HG02610 (cell line): ENCODE data around the gene IFT20.

Experiments
- ATAC-seq: cut with Tn5 transposase; IDR thresholded peaks from one replicate; pipeline ENCODE4 v1.9.1; 2021; ENCODE audit warnings: mild to moderate bottlenecking, moderate library complexity; ENCODE audit not compliant: unreplicated experiment

IFT20 gene, protein sequence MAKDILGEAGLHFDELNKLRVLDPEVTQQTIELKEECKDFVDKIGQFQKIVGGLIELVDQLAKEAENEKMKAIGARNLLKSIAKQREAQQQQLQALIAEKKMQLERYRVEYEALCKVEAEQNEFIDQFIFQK

DNA sequence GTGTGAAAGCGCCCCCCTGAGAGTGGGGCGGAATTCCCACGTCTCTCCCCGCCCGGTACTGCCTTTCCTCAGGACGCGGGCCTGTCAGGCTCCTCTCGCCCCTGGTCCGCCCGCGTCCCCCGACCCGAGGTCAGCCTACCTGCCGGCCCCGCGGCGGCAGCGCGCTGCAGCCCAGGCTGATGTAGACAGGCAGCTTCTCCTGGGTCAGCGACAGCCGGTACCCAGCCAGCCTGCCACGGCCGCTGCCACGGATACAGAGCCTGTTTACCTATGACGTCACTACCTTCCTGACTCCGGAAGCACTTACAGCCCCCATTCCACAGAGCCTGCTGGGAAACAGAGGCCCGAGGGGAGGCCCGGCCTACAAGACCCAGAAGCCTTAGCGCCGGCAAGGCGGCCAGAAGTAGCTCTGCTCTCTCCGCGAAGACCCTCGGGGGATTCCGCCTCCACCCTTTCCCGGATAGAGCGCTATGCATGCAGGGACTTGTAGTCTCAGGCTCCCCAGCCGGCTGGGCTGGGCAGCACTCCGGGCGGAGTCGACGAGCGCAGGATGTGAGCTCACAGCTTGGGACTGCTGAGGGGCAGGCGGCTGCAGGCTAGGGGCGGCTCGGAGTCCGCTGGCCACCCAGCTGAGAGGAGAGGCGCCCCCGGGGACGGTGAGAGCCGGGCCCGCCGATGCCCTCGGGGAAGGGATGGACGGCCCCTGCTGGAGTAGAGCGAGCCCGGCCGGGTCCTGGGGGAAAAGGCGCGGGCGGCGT, at the start of gene IFT20, which contains the start of gene TNFAIP1:
Gene IFT20 (minus strand): TSS at position 272 of the 758 bp plus-strand sequence. CDS start 3,487 bp downstream, outside the sequence.
Gene TNFAIP1 (plus strand): TSS at position 561 of the 758 bp plus-strand sequence. CDS start 3,761 bp downstream, outside the sequence.
- ATAC-seq = peak; percentile 95

DNA sequence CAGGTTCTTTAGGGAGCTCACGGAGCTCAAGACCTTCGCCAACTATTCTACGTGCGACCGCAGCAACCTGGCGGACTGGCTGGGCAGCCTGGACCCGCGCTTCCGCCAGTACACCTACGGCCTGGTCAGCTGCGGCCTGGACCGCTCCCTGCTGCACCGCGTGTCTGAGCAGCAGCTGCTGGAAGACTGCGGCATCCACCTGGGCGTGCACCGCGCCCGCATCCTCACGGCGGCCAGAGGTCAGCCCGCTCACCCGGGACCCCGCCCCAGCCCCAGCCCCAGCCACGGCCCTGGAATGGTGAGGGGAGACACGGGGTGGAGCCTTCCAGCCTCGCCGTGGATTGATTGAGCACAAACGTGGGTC, 49.7 kb upstream of the IFT20 start:
- no peak for ATAC-seq

DNA sequence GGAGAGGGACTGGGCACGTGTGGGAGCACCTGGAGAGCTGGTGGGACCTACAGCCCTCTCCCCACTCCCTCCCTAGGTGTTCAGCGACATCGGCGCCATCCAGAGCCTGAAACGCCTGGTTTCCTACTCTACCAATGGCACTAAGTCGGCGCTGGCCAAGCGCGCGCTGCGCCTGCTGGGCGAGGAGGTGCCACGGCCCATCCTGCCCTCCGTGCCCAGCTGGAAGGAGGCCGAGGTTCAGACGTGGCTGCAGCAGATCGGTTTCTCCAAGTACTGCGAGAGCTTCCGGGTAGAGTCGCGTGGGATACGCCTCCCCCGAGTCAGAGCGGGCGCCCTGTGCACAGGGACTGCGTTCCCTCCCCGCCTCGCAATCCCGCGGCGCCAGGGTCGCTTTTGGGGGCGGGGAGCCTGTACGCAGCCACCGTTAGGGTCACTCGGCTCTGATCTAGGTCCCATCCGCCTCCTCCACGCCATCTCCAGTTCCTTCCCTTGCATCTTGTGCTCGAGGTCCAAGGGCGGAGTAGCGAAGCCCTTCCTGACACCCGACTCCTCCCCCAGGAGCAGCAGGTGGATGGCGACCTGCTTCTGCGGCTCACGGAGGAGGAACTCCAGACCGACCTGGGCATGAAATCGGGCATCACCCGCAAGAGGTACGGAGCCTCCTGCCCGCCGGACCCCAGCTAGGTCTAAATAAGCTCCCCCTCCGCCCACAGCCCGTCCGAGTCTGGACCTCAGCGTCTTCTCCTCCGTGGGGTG, 49.2 kb upstream of the IFT20 start:
- peak; percentile 75 for ATAC-seq

DNA sequence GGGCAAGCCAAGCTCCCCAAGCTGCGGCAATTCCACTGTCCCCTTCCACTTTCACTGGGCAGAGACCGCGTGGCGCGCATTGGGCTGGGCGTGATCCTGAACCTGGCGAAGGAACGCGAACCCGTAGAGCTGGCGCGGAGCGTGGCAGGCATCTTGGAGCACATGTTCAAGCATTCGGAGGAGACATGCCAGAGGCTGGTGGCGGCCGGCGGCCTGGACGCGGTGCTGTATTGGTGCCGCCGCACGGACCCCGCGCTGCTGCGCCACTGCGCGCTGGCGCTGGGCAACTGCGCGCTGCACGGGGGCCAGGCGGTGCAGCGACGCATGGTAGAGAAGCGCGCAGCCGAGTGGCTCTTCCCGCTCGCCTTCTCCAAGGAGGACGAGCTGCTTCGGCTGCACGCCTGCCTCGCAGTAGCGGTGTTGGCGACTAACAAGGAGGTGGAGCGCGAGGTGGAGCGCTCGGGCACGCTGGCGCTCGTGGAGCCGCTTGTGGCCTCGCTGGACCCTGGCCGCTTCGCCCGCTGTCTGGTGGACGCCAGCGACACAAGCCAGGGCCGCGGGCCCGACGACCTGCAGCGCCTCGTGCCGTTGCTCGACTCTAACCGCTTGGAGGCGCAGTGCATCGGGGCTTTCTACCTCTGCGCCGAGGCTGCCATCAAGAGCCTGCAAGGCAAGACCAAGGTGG, 46.0 kb upstream of the IFT20 start:
- ATAC-seq = no peak

DNA sequence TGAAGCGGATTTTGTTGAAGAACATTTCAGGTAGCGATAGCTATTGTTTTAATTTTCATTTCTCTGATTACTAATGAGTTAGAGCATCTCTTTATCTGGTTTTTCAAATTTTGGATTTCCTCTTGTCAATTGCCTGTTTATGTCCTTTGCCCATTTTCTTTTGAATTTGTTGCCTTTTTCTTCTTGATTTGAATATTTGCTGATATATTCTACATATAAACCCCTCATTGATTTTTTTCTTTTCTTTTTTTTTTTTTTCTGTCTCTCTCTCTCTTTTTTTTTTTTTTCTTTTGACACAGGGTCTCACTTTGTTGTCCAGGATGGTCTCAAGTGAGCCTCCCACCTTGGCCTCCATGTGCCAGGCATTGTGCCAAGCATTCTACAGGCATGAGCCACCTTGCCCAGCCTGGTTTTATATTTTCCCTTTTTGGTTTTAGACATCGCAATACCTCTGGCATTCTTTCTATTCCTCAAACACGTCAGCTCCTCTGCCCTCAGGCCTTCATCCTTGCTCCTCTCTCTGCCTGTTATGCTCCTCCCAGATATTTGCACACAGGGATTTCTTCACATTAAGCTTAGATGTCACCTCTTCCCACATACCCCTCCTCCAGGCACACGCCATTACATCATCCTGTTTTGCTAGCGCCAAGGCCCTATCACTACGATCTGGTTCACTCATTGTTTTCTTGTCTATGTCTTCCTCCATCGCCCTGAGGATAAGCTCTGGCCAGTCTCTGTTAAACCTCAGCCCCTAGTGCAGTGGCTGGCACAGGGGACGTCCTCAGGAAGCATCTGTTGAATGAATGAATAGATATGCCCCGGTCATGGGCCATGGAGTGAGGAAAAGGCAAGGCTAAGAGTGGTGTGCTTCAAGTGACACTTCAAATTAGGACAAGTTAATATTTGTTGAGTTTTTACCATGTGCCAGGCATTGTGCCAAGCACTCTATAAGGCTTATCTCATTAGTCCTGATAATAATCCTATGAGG, 44.8 kb upstream of the IFT20 start:
- no peak for ATAC-seq

DNA sequence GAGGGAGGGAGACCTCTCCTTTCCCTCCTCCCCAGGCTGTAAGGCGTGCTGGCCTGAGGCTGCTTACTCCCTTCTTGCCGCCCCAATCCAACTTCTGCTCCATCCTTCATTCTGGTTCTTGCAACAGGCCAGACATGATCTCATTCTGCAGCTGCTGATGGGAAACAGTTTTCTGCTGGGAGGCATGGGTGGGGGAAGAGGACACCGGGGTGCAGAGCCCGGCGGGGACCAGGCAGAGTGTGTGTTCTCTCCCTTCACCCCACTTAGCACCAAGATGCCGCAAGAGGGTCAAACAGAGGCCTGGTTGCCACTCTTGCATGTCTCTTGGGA, 37.6 kb upstream of the IFT20 start:
- no peak for ATAC-seq

DNA sequence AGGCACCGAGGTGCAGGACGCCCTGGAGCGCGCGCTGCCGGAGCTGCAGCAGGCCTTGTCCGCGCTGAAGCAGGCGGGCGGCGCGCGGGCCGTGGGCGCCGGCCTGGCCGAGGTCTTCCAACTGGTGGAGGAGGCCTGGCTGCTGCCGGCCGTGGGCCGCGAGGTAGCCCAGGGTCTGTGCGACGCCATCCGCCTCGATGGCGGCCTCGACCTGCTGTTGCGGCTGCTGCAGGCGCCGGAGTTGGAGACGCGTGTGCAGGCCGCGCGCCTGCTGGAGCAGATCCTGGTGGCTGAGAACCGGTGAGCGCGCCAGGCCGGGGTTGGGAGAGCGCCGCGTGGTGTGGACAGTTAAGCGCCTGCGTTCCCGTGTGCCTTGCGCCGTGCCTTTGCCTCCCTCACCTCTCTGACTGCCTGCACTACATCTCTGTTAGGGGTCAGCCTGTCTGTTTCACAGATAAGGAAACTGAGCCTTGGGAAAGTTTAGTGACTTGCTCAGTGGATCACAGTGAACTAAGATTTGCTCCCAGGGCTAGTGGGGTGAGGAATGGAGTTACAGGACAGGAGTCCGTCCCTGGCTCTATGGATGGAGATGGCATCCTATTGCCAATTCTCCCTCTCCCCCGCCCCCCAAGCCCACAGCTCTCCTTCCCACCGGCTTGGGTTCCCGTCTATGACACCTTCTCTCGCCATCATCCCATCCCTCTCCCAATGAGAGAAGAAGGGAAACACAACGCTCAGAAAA, 37.1 kb upstream of the IFT20 start:
- ATAC-seq = peak; percentile 14

DNA sequence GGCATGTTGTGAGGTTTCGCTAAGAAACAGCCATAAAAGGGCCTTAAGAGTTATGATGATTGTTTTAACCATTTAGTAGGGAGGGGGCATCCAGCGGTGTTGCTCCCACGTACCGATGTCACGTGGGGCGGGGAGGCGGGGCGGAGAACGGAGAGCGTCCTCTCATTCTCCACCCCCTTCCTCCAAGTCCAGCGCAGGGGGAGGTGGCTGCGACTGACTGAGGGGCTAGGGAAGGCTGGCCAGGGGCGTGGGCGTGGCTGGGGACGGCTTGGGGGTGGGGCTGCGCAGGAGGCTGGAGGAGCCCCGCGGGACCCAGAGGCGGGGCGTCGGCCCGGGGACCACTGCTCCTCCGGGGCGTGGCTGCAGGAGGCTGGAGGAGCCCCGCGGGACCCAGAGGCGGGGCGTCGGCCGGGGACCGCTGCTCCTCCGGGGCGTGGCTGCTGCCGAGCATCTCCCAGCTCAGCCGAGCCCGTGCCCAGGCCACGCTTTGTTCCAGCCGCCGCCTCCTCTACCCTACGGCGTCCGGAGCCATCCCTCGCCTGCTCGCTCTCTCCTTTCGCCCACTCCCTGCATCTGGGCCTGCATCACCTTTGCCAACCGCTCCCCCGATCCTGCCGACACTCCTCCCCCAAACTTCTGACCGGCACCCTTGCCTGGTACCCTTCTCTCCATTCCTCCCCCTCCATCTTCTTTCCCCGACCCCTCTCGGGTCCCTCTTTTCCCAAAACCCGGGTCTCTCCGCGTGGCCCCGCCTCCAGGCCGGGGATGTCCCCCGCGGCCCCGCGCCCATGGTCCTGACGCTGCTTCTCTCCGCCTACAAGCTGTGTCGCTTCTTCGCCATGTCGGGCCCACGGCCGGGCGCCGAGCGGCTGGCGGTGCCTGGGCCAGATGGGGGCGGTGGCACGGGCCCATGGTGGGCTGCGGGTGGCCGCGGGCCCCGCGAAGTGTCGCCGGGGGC, 36.3 kb upstream of the IFT20 start, which contains the start of gene SARM1:
Gene SARM1 (plus strand): TSS at position 450 of the 958 bp plus-strand sequence. CDS start 339 bp downstream, at position 789.
- peak; percentile 70 for ATAC-seq

DNA sequence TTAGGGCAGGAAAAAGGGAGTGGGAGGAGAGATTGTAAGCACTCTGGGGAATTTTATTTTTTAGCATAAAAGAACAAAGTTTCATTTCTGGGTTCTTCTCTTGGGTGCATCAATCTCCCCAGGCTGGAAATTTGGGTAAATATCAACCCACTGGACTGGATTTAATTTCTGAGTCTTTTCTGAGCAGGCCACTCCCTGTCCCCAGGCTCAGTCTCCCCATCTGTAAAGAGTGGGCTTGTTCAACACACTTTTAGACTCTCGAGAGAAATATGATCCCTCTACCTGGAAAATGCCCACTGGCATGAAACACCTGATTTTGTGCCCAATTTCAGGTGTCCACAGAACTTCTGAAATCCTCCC, 35.5 kb upstream of the IFT20 start:
- ATAC-seq = no peak

DNA sequence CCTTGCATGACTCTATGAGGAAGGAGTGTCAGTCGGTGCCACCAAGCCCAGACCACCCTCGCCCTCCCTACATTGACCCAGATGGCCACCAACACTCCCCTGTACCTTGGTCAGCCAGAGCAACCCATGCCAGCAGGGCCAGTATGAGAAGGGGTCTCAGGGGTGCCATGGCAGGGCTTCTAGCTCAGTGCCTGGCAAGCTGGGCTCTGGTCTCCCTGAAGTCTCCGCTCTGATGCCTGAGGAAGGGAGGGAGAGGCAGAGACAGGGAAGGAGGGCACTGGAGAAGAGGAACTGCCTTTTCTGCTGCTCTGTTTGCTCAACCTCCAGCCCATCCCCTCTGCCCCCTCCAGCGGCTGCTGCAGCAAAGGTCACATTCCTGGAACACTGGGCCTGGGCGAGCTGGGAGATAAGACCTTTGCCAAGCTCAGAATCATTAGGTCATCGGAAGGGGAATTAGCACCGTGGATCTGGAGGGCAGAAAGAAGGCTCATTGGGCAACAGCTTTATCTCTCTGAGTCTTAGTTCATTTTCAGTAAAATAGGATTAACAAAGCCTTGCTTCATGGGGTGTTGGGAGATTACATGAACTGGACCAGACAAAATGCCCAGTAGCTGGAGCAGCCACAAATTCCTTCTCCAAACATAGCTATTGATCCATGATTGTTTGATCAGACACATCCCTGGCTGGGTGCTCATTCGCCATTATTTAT, 34.9 kb upstream of the IFT20 start, which contains the start of gene VTN:
Gene VTN (minus strand): TSS at position 273 of the 709 bp plus-strand sequence. CDS start 104 bp downstream, at position 169.
- ATAC-seq = no peak

DNA sequence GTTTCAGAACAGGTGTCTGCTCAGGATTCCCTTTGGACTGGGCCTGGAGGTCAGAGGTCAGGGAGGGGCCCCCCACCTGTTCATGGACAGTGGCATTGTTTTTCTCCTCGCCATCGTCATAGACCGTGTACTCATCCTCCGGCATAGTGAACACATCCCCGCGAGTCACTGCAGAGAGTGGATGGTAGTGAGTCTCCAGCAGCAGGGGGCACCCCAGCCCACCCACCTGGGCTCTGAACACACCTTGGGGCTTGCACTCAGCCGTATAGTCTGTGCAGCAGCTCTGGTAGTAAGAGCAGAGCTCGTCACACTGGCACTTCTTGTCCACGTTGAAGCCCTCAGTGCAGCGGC, 34.4 kb upstream of the IFT20 start:
- ATAC-seq = no peak

DNA sequence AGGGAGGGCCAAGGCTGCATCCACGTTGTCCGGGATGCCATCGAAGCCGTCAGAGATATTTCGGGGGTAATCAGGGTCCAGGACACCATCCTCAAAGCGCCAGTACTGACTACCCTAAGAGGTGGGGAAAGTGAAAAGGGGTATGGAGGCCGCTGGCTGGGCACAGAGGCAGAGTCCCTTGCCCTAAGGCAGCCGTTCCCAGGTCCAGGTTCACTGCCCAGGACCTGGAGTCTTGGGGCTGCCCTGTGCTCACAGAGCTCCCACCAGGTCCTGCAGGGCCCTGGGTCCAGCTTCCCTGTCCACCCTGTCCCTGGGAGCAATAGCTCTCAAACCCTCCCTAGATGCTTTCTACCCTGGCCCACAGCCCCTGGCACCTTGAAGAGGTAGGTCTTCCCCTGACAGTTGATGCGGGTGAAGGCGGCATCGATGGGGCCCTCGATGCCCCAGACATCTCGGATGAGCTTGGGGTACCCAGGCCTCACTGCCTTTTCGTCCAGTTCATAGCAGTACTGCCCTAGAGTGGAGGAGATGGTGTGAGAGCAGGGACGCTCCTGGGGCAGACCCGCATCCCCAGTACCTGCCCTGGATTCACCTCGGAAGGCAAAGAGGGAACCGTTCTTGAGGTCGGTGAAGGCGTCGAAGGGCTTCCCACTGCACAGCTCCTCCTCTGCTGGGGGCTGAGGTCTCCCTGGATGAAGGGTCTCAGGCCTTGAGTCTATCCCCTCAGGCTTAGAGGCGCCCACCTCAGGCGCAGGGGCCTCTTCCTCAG, 33.8 kb upstream of the IFT20 start:
- no peak for ATAC-seq

DNA sequence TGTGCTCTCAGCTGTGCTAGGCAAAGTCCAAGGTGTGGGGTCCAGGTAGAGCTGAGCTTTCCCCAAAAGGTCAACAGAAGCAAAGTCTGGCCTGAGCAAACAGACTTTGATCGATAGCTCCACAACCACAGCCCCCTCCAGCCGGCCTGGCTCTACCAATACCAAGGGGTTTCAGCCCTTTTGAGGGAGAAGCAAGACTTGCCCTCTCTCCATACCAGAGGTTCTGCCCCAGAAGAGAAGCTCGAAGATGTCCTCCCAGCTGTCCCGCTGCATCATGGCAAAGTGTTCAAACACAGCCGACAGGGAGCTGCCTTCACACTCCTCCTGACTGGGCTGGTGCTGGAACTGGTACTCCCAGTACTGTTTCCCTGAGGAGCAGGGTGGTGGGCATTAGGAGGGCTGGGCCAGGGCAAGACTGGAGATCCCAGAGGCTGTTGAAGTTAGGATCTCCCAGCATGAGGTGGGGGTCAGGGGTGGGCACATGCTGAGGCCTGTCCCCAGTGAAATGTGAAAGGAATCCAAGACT, 33.1 kb upstream of the IFT20 start:
- no peak for ATAC-seq

DNA sequence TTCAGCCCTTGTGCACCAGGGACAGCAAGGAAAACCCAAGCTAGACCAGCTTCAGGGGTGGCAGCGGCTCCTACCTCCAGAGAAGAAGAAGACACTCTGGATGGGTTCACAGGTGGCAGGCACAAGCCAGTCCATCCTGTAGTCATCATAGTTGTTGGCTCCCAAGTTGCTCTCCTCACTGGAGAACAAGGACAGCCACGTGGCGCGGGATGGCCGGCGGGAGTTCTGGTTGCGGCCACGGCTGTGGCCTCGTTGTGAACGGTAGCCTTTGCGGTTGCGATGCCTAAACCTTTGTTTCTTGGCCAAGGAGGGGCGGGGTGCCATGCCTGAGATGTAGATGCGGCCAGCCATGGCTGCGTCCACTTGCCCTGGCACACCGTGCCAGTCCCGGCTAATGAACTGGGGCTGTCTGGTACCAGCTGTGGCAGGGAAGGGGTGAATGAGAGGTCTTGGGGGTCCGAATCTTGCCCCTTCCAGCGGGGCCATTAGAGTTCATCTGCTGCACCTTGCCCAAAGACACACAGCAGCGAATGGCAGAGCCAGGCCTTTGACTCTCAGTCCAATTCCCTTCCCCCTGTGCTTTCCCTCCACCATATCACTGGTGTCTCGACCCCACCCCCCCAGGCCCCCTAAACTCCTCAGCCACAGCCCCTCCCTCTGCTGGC, 32.5 kb upstream of the IFT20 start:
- no peak for ATAC-seq

DNA sequence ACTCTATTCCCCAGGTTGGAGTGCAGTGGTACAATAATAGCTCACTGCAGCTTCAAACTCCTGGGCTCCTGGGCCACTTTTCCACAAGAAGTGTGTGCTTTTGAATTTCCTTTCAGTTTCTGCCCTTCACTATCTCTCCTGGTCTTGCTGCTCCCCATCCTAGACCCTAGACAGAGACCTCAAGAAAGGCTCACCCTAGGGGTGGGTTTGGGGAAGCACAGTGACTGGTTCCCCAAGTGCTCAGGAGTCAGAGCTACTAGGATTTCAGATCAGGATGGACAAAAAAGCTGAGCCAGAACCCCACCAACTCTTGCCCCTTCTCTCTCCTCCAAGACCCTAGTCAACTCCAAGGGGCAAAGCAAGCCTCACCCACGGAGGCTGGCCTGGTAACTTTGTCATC, 31.3 kb upstream of the IFT20 start:
- no peak for ATAC-seq

DNA sequence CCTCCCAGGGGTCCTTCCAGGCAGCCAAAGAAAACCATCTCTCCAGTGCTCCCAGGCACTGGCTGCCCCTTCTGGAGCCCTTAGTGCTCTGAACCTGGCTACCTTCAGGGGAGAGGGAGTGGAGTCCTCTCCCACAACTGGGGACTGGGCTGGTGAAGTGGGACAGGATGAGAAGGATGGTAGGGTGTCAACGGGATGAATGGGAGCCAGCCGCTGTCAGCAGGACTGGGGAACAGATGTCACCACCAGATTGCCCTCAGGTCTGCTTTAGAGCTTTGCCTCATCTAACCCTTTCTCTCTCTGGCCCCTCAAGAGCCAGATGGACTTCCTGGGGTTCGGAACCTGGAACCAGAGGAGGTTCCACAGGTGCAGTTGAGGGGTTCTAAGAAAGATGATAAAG, 30.2 kb upstream of the IFT20 start:
- ATAC-seq = no peak
